HG03039 (cell line): ENCODE measurements around the gene RAET1G.
"Not testable (repeated sequence)": the region's sequence is repeated elsewhere in the genome, so short reads cannot be mapped to it uniquely, and the experiment has no call there.

ENCODE experiments used
- ATAC-seq: cut with Tn5 transposase; IDR thresholded peaks from one replicate; pipeline ENCODE4 v1.9.1; 2021; ENCODE audit warnings: mild to moderate bottlenecking, moderate library complexity; ENCODE audit not compliant: unreplicated experiment

The RAET1G gene

GRCh38 chr6:149935246-149935645 lies 12.3 kb upstream of the RAET1G start:
- no peak for ATAC-seq

GRCh38 chr6:149934249-149935156 lies 11.6 kb upstream of the RAET1G start:
- no peak for ATAC-seq

GRCh38 chr6:149933461-149933860 lies 10.5 kb upstream of the RAET1G start:
- ATAC-seq = no peak

GRCh38 chr6:149933036-149933435 lies 10.1 kb upstream of the RAET1G start:
- no peak for ATAC-seq

- ATAC-seq = no peak
These were observed 8.6 kb upstream of the RAET1G start for GRCh38 chr6:149931501-149931900.

GRCh38 chr6:149929422-149929821 lies 6.5 kb upstream of the RAET1G start:
- no peak for ATAC-seq

GRCh38 chr6:149927025-149927424 lies 4.1 kb upstream of the RAET1G start:
- ATAC-seq = not testable (repeated sequence)

GRCh38 chr6:149925974-149926777 lies 3.3 kb upstream of the RAET1G start:
- ATAC-seq = no peak

- no peak for ATAC-seq
These were observed 2.5 kb upstream of the RAET1G start for GRCh38 chr6:149925253-149925973.

- no peak for ATAC-seq
These were observed 2.0 kb upstream of the RAET1G start for GRCh38 chr6:149924933-149925252.

- no peak for ATAC-seq
These were observed 1.4 kb upstream of the RAET1G start for GRCh38 chr6:149924206-149924932.

- ATAC-seq = no peak
These were observed 536 bp upstream of the RAET1G start for GRCh38 chr6:149923327-149923986.

- not testable (repeated sequence) for ATAC-seq
These were observed 830 bp downstream of the RAET1G start for GRCh38 chr6:149922091-149922490.

- no peak for ATAC-seq
These were observed 1.6 kb downstream of the RAET1G start for GRCh38 chr6:149921361-149921760.

- no peak for ATAC-seq
These were observed 3.1 kb downstream of the RAET1G start for GRCh38 chr6:149919834-149920225.

GRCh38 chr6:149919126-149919833 lies 3.6 kb downstream of the RAET1G start:
- not testable (repeated sequence) for ATAC-seq

GRCh38 chr6:149918151-149918905 lies 4.6 kb downstream of the RAET1G start:
- ATAC-seq = no peak

GRCh38 chr6:149917679-149918078 lies 5.2 kb downstream of the RAET1G start:
- ATAC-seq = no peak
